ENCODE results near the gene RAB20. TPM values are rescaled to one million over a fixed set of nuclear protein-coding genes. Genes with fewer than 3 reads are reported as not detected.

The RAB20 gene
- polyA plus RNA-seq, 1 experiment = 2.2 TPM

DNA sequence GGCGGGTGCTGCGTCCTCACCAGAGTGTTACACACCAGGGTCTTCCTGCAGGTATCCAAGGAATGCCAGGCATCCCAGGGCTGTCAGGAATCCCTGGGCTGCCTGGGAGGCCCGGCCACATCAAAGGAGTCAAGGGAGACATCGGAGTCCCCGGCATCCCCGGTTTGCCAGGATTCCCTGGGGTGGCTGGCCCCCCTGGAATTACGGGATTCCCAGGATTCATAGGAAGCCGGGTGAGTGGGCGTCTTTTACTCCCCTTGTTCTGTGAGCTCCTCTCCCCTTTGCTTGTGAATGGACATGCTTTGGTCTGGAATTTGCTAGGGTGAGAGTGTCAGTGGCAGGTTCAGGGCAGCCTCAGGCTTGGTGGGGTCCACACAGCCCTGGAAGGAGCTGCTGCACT, 75.9 kb downstream of the RAB20 start:
- Histone ChIP-seq H3K27ac (ENCODE audit: low read depth, low read length) (no peak overlapping the region), H3K4me3 (ENCODE audit: low read depth, low read length) (no peak overlapping the region), H3K27me3 (ENCODE audit: control insufficient read depth, insufficient read depth, low read length) (no peaks in the 10 kb centered on the region), H3K9me3 (ENCODE audit: control insufficient read depth, insufficient read depth, low read length) (no peaks in the 10 kb centered on the region; the same call in 1 of the 2 replicates)
- TF ChIP-seq, protein P1, sequence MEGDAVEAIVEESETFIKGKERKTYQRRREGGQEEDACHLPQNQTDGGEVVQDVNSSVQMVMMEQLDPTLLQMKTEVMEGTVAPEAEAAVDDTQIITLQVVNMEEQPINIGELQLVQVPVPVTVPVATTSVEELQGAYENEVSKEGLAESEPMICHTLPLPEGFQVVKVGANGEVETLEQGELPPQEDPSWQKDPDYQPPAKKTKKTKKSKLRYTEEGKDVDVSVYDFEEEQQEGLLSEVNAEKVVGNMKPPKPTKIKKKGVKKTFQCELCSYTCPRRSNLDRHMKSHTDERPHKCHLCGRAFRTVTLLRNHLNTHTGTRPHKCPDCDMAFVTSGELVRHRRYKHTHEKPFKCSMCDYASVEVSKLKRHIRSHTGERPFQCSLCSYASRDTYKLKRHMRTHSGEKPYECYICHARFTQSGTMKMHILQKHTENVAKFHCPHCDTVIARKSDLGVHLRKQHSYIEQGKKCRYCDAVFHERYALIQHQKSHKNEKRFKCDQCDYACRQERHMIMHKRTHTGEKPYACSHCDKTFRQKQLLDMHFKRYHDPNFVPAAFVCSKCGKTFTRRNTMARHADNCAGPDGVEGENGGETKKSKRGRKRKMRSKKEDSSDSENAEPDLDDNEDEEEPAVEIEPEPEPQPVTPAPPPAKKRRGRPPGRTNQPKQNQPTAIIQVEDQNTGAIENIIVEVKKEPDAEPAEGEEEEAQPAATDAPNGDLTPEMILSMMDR (IDR thresholded peaks at IDR 0.05; ENCODE audit: low read depth, low read length) = no peak
- no peak for DNase-seq (ENCODE audit: low read depth, low spot score)
- POLR2A ChIA-PET = no interaction called here
- CTCF ChIA-PET = no interaction called here

DNA sequence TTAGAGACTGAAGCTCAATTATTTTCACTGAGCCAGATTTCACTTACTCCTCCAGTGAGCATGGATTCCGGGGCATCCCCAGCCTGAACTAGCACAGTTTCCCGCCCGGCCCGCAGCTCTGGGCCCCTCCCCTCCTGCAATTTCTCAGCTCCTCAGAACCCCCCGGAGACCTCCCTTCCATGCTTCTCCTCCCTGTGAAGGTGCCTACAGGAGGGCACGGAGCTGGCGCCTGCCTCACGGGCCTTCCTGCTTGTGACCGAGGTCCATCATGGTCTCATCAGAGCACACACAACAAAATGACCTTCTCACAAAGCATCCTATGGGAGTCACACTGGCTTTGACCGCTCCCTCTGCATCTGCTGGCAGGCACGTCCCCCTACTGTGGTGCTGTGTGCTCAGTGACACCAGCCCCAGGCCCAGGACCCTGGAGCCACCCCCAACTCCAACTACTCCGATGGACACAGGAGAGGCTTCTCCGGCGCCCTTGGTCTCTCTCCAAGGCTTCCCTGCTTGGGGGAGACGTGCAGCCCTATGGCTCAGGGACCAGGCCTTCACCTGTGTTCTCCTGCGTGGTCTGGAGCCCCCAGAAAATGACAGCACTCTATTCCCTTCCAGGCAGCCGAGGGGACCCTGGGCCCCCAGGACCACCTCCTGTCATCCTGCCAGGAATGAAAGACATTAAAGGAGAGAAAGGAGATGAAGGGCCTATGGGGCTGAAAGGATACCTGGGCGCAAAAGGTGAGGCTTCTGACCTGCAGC, 77.1 kb downstream of the RAB20 start:
- Histone ChIP-seq H3K9me3 (ENCODE audit: control insufficient read depth, insufficient read depth, low read length) (no peaks in the 10 kb centered on the region; the same call in 1 of the 2 replicates), H3K27ac (ENCODE audit: low read depth, low read length) (no peak overlapping the region), H3K27me3 (ENCODE audit: control insufficient read depth, insufficient read depth, low read length) (no peaks in the 10 kb centered on the region), H3K4me3 (ENCODE audit: low read depth, low read length) (no peak overlapping the region)
- ChIA-PET CTCF (interaction anchor here (1.1 kb wide), 1 partner anchor 29 kb away, joined by 4 read pairs; no protein-coding TSS in a partner anchor), POLR2A (no interaction called here)
- DNase-seq (ENCODE audit: low read depth, low spot score) = no peak
- TF ChIP-seq, protein P1 (IDR thresholded peaks at IDR 0.05; ENCODE audit: low read depth, low read length) = no peak

DNA sequence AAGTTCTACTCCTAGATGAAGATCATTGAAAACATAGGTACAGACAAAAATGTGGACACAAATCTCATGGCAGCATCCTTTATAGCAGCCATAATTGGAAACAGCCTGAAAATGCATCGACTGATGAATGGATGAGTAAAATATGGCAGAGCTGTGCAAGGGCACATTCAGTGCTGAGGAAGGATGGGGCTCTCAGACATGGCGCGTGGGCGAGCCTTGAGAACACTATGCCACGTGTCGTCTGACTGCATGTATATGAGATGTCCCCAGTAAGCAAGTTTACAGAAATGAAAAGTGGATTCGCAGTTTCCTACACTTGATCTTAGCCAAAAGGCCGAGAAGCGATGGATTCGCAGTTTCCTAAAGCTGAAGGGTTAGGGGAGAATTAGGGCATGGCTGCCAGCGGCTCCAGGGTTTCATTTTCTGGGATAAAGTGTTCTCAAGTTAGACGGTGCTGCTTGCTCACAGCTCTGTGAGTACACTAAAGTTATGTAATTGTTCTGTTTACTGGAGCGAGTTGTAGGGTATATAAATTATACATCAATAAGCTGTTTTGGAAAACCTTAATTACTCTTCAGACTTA, 78.0 kb downstream of the RAB20 start:
- no peak overlapping the region for H3K4me3 ChIP-seq (ENCODE audit: low read depth, low read length)
- ChIA-PET POLR2A (no interaction called here), CTCF (interaction anchor here (1.1 kb wide), 1 partner anchor 28 kb away, joined by 4 read pairs; no protein-coding TSS in a partner anchor)
- no peak overlapping the region for H3K27ac ChIP-seq (ENCODE audit: low read depth, low read length)
- no peaks in the 10 kb centered on the region; the same call in 1 of the 2 replicates for H3K9me3 ChIP-seq (ENCODE audit: control insufficient read depth, insufficient read depth, low read length)
- no peaks in the 10 kb centered on the region for H3K27me3 ChIP-seq (ENCODE audit: control insufficient read depth, insufficient read depth, low read length)
- TF ChIP-seq, protein P1 (IDR thresholded peaks at IDR 0.05; ENCODE audit: low read depth, low read length) = no peak
- no peak for DNase-seq (ENCODE audit: low read depth, low spot score)

DNA sequence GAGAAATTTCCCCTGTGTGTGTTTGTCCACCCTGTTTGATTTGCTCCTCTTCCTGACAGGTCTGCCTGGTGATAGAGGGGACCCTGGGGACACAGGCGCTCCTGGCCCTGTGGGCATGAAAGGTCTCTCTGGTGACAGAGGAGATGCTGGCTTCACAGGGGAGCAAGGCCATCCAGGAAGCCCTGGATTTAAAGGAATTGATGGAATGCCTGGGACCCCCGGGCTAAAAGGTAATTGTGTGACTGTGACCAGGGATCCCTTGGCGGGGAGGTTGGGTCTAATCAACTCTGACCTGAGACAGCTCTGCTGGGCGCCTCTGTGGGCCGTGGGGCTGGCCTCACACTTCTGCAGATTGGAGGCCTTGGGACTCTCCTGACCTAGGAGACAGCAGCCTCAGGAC, 81.4 kb downstream of the RAB20 start:
- ChIA-PET POLR2A (no interaction called here), CTCF (no interaction called here)
- DNase-seq (ENCODE audit: low read depth, low spot score) = no peak
- H3K4me3 ChIP-seq (ENCODE audit: low read depth, low read length) = no peak overlapping the region
- no peak overlapping the region for H3K27ac ChIP-seq (ENCODE audit: low read depth, low read length)
- TF ChIP-seq, protein P1 (IDR thresholded peaks at IDR 0.05; ENCODE audit: low read depth, low read length) = no peak
- no peaks in the 10 kb centered on the region for H3K27me3 ChIP-seq (ENCODE audit: control insufficient read depth, insufficient read depth, low read length)
- no peaks in the 10 kb centered on the region for H3K9me3 ChIP-seq (ENCODE audit: control insufficient read depth, insufficient read depth, low read length)

DNA sequence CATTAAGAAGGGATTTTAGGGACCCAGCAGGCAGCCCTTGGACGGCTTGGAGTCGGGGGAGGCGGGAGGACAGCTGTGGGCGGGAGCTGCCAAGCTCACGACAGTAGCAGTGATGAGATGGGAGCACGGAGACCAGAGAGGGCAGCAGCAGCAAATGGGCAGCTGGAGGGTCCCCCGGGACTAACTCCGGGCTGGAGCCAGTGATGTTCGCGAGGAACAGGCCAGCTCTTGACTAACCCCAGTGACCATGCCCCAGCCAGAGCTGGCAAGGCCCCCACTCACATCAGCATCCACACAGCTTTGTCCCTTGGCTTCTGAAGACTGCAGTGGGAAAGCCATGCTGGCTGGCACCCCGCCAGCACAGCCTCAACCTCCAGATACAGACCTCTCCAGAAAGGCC, 81.9 kb downstream of the RAB20 start:
- Histone ChIP-seq H3K4me3 (ENCODE audit: low read depth, low read length) (no peak overlapping the region), H3K27me3 (ENCODE audit: control insufficient read depth, insufficient read depth, low read length) (no peaks in the 10 kb centered on the region), H3K9me3 (ENCODE audit: control insufficient read depth, insufficient read depth, low read length) (no peaks in the 10 kb centered on the region), H3K27ac (ENCODE audit: low read depth, low read length) (no peak overlapping the region)
- CTCF ChIA-PET = interaction anchor here (1.5 kb wide), 1 partner anchor 24 kb away, joined by 4 read pairs; no protein-coding TSS in a partner anchor
- TF ChIP-seq, protein P1 (IDR thresholded peaks at IDR 0.05; ENCODE audit: low read depth, low read length) = no peak
- POLR2A ChIA-PET = no interaction called here
- no peak for DNase-seq (ENCODE audit: low read depth, low spot score)
